Hepatic stellate cell (primary cell): ENCODE measurements around the gene PPIB.

Source experiments
- DNase-seq: peaks from one replicate; pipeline ENCODE4 v3.0.0; 2011; ENCODE audit warnings: low spot score

Gene PPIB

GRCh38 chr15:64158363-64159134, 4.3 kb downstream of the PPIB start:
- no peak for DNase-seq

- DNase-seq: no peak
Observed at GRCh38 chr15:64157599-64158125, 5.2 kb downstream of the PPIB start.

GRCh38 chr15:64156652-64157331, 6.0 kb downstream of the PPIB start:
- DNase-seq: no peak

GRCh38 chr15:64155802-64156651, 6.8 kb downstream of the PPIB start:
- no peak for DNase-seq

GRCh38 chr15:64153480-64154367, 9.1 kb downstream of the PPIB start:
- DNase-seq: peak; percentile 96

GRCh38 chr15:64152507-64153387, 10.1 kb downstream of the PPIB start:
- no peak for DNase-seq

GRCh38 chr15:64151727-64152506, 10.9 kb downstream of the PPIB start, which contains the start of gene SNX22:
SNX22 (plus strand) TSS chr15:64151731; CDS start chr15:64151776, 45 bp downstream.
- DNase-seq: no peak

- no peak for DNase-seq
Observed at GRCh38 chr15:64149893-64150578, 12.8 kb downstream of the PPIB start.

GRCh38 chr15:64149424-64149823, 13.4 kb downstream of the PPIB start:
- DNase-seq: no peak

- DNase-seq: no peak
Observed at GRCh38 chr15:64148581-64148980, 14.2 kb downstream of the PPIB start.

- DNase-seq: no peak
Observed at GRCh38 chr15:64148168-64148567, 14.7 kb downstream of the PPIB start.

- DNase-seq: no peak
Observed at GRCh38 chr15:64146885-64147681, 15.7 kb downstream of the PPIB start.

GRCh38 chr15:64146520-64146884, 16.3 kb downstream of the PPIB start:
- DNase-seq: no peak

GRCh38 chr15:64146041-64146440, 16.8 kb downstream of the PPIB start:
- DNase-seq: no peak

GRCh38 chr15:64144565-64145281, 18.1 kb downstream of the PPIB start:
- DNase-seq: no peak

GRCh38 chr15:64144192-64144564, 18.6 kb downstream of the PPIB start:
- no peak for DNase-seq

GRCh38 chr15:64143276-64143675, 19.5 kb downstream of the PPIB start:
- no peak for DNase-seq
